ENCODE results near the gene MFF. TPM values are rescaled to one million over a fixed set of nuclear protein-coding genes. Genes with fewer than 3 reads are reported as not detected.

Gene MFF
- total RNA-seq, 1 experiment from 2014 or later, result 68.2 TPM

- Histone ChIP-seq H3K4me3 (replicated peaks in 1 of 2; ENCODE audit: low read depth in 1 of 2, low read length in 2 of 2) (0 out of 4 replicates have a peak overlapping the region, but pooled peaks of 1 of the 2 experiments have one; percentile 4), H3K9me2 (ENCODE audit: insufficient read depth) (no peaks in the 10 kb centered on the region), H3K79me2 (ENCODE audit: insufficient read depth, low read length) (no peaks in the 10 kb centered on the region), H3K9ac (ENCODE audit: low read length) (peak overlapping the region; percentile 34; the same call in 1 of the 2 replicates), H3K27me3 (ENCODE audit: insufficient read depth, low read length) (no peaks in the 10 kb centered on the region), H3K36me3 (ENCODE audit: control insufficient read depth in 1 of 2, insufficient read depth in 2 of 2, low read length in 2 of 2) (no peaks in the 10 kb centered on the region), H3K4me2 (ENCODE audit: low read length) (peak overlapping the region; percentile 64), H3K27ac (ENCODE audit: low read depth, low read length) (peak overlapping the region; percentile 11; the same call in 1 of the 2 replicates), H3K4me1 (ENCODE audit: control insufficient read depth in 1 of 2, insufficient read depth in 2 of 2, low read length in 2 of 2) (peaks cover 6 to 27% of the 10 kb centered on the region in 2 experiments), H3K9me3 (ENCODE audit: control insufficient read depth in 1 of 2, insufficient read depth in 1 of 2, low read depth in 1 of 2, low read length in 2 of 2) (no peaks in the 10 kb centered on the region), H2AFZ (ENCODE audit: low read depth, low read length, poor library complexity, severe bottlenecking) (peak overlapping the region; percentile 90), H4K20me1 (ENCODE audit: insufficient read depth) (no peaks in the 10 kb centered on the region)
- POLR2A ChIA-PET, result no interaction called here
- DNase-seq (ENCODE audit: low read depth, low spot score) (peak; percentile 94), ATAC-seq (peak; percentile 92)
- CTCF ChIA-PET, result interaction anchor here (0.6 to 2.8 kb wide), 11 partner anchors 11 to 484 kb away, joined by 3 to 33 read pairs (median 3); no protein-coding TSS in a partner anchor
- intact Hi-C loops (cut with micrococcal nuclease), result loop anchor here (1.0 to 10.0 kb wide), 6 partner anchors 66 to 478 kb away; partner anchors contain the start of gene AGFG1
- RAD21 ChIA-PET (ENCODE audit: low non-redundant PET in 1 of 2, low total read pairs in 2 of 2, uncharacterized antibody in 2 of 2, unreplicated experiment in 2 of 2), result interaction anchor here in 1 of 2 experiments (0.7 to 1.4 kb wide), 2 partner anchors 231 to 359 kb away, joined by 3 to 7 read pairs; no protein-coding TSS in a partner anchor
- BruUV-seq (replicated peaks), result TSS peak; percentile 99
- TF ChIP-seq ZBTB33 (IDR thresholded peaks at IDR 0.05; ENCODE audit: extremely low read depth, insufficient replicate concordance, low read length) (no peak), ZNF274 (IDR thresholded peaks at IDR 0.05; ENCODE audit: low read depth, low read length) (no peak), SRF (IDR thresholded peaks at IDR 0.05; ENCODE audit: low read depth) (no peak), JUND (IDR thresholded peaks at IDR 0.05) (peak; percentile 26; the same call in 1 of the 2 replicates), REST (IDR thresholded peaks at IDR 0.05; ENCODE audit: low read depth) (no peak), ATF3 (IDR thresholded peaks at IDR 0.05) (no peak), POLR2AphosphoS5 (IDR thresholded peaks at IDR 0.05; ENCODE audit: low read depth, low read length) (peak; percentile 47), CEBPB (IDR thresholded peaks at IDR 0.05; ENCODE audit: low read depth) (peak; percentile 46), CTCF (IDR thresholded peaks at IDR 0.05 in 2 of 3, conservative IDR thresholded peaks at IDR 0.05 in 1 of 3; ENCODE audit: borderline replicate concordance in 1 of 3, insufficient read depth in 1 of 3, low read depth in 2 of 3, low read length in 2 of 3) (peak; percentile 71 to 92 (median 84)), SP1 (IDR thresholded peaks at IDR 0.05; ENCODE audit: low read depth) (peak; percentile 66; the same call in 1 of the 2 replicates), CBX3 (IDR thresholded peaks at IDR 0.05; ENCODE audit: low read depth) (peak; percentile 76), ZFX (IDR thresholded peaks at IDR 0.05) (no peak), FOSL1 (IDR thresholded peaks at IDR 0.05; ENCODE audit: low read depth) (peak; percentile 53; the same call in 1 of the 2 replicates), EZH2phosphoT487 (IDR thresholded peaks at IDR 0.05; ENCODE audit: borderline replicate concordance) (no peak), EZH2 (IDR thresholded peaks at IDR 0.05) (no peak), POLR2A (IDR thresholded peaks at IDR 0.05; ENCODE audit: borderline replicate concordance, extremely low read depth, insufficient read depth, insufficient read length) (no peak), MAX (IDR thresholded peaks at IDR 0.05) (peak; percentile 62), EGR1 (IDR thresholded peaks at IDR 0.05; ENCODE audit: low read depth) (no peak)
Observed at GRCh38 chr2:227406177-227407031, 81.4 kb downstream of the MFF start.

Data from HCT116 (cell line).